ENCODE data around the gene MARK3. TPM values are rescaled to one million over a fixed set of nuclear protein-coding genes. Genes with fewer than 3 reads are reported as not detected.
A peak's percentile ranks its signal among the peaks of the same experiment; 100 is the strongest.

Gene MARK3
- polyA plus RNA-seq, 1 experiment = 109 TPM

DNA sequence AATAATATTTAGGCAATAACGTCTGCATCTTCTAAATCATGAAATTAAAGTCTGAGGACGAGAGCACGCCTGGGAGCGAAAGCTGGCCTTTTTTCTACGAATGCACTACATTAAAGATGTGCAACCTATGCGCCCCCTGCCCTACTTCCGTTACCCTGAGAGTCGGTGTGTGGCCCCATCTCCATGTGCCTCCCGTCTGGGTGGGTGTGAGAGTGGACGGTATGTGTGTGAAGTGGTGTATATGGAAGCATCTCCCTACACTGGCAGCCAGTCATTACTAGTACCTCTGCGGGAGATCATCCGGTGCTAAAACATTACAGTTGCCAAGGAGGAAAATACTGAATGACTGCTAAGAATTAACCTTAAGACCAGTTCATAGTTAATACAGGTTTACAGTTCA is 118.1 kb downstream of the MARK3 start:
- Histone ChIP-seq H3K9me3 (ENCODE audit: control insufficient read depth, insufficient read depth, low read length) (no peaks in the 10 kb centered on the region), H3K27ac (ENCODE audit: low read depth, low read length) (no peak overlapping the region), H3K4me3 (ENCODE audit: low read depth, low read length) (no peak overlapping the region), H3K27me3 (ENCODE audit: control insufficient read depth, insufficient read depth, low read length) (no peaks in the 10 kb centered on the region)
- no peak for DNase-seq (ENCODE audit: low read depth, low spot score)
- CTCF ChIA-PET = interaction anchor here (0.9 to 3.0 kb wide), 3 partner anchors 15 to 44 kb away, joined by 3 to 11 read pairs (median 3); no protein-coding TSS in a partner anchor
- POLR2A ChIA-PET = no interaction called here
- TF ChIP-seq, protein P1, sequence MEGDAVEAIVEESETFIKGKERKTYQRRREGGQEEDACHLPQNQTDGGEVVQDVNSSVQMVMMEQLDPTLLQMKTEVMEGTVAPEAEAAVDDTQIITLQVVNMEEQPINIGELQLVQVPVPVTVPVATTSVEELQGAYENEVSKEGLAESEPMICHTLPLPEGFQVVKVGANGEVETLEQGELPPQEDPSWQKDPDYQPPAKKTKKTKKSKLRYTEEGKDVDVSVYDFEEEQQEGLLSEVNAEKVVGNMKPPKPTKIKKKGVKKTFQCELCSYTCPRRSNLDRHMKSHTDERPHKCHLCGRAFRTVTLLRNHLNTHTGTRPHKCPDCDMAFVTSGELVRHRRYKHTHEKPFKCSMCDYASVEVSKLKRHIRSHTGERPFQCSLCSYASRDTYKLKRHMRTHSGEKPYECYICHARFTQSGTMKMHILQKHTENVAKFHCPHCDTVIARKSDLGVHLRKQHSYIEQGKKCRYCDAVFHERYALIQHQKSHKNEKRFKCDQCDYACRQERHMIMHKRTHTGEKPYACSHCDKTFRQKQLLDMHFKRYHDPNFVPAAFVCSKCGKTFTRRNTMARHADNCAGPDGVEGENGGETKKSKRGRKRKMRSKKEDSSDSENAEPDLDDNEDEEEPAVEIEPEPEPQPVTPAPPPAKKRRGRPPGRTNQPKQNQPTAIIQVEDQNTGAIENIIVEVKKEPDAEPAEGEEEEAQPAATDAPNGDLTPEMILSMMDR (IDR thresholded peaks at IDR 0.05; ENCODE audit: low read depth, low read length) = no peak

DNA sequence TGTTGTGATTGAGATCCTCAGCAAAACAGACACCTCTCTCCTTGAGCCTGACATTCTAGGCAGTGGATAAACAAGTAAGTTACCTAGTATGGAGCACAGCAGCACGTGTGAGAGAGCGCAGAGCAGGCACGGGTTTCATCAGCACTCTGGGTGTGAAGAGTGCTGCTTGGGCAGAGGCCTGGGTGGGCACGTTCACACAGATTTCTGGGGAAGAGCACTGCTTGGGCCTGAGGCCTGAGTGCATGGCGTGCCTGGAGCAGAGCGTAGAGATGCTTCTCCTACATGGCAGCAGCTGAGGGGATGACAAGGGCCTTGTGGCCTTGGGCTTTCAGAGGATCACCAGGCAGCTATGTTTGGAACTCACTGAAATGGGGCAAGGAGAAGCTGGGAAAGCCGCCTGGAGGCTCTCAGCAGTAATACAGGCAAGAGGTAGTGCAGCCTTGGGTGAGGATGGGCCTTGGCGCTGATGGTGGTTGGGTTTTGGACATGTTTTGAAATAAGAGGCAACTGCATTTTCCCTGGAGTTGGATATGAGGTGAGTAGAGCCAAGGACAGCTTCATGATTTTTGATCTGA is 119.9 kb downstream of the MARK3 start:
- TF ChIP-seq, protein P1 (IDR thresholded peaks at IDR 0.05; ENCODE audit: low read depth, low read length) = 0 out of 2 replicates have a peak, but pooled peaks have one; percentile 11
- Histone ChIP-seq H3K27ac (ENCODE audit: low read depth, low read length) (no peak overlapping the region), H3K4me3 (ENCODE audit: low read depth, low read length) (no peak overlapping the region), H3K9me3 (ENCODE audit: control insufficient read depth, insufficient read depth, low read length) (no peaks in the 10 kb centered on the region), H3K27me3 (ENCODE audit: control insufficient read depth, insufficient read depth, low read length) (no peaks in the 10 kb centered on the region)
- no peak for DNase-seq (ENCODE audit: low read depth, low spot score)
- ChIA-PET CTCF (interaction anchor here (0.7 to 3.0 kb wide), 3 partner anchors 13 to 114 kb away, joined by 3 to 11 read pairs (median 11); no protein-coding TSS in a partner anchor), POLR2A (no interaction called here)

DNA sequence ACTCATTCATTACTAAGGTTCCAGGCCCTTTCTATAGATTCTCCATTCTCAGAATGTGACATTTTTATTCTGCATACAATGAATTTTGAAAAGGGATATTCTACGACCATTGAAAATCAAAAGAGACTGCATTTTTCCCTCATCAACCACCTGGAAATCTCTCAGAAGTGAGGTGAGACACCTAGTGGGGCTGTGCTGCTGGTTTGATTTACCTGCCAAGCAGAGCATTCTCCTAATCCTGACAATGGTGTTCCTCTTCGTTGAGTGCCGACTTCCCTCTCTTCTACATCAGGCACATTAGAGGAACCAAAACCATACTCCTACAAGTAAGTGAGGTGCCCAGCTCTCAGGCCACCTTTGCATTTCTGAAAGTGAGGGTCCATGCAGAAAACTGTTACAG is 122.5 kb downstream of the MARK3 start:
- H3K27me3 ChIP-seq (ENCODE audit: control insufficient read depth, insufficient read depth, low read length) = no peaks in the 10 kb centered on the region
- H3K27ac ChIP-seq (ENCODE audit: low read depth, low read length) = no peak overlapping the region
- TF ChIP-seq, protein P1 (IDR thresholded peaks at IDR 0.05; ENCODE audit: low read depth, low read length) = no peak
- no peaks in the 10 kb centered on the region for H3K9me3 ChIP-seq (ENCODE audit: control insufficient read depth, insufficient read depth, low read length)
- H3K4me3 ChIP-seq (ENCODE audit: low read depth, low read length) = no peak overlapping the region
- ChIA-PET POLR2A (no interaction called here), CTCF (interaction anchor here (0.6 kb wide), 1 partner anchor 149 kb away, joined by 3 read pairs; no protein-coding TSS in a partner anchor)
- DNase-seq (ENCODE audit: low read depth, low spot score) = no peak

DNA sequence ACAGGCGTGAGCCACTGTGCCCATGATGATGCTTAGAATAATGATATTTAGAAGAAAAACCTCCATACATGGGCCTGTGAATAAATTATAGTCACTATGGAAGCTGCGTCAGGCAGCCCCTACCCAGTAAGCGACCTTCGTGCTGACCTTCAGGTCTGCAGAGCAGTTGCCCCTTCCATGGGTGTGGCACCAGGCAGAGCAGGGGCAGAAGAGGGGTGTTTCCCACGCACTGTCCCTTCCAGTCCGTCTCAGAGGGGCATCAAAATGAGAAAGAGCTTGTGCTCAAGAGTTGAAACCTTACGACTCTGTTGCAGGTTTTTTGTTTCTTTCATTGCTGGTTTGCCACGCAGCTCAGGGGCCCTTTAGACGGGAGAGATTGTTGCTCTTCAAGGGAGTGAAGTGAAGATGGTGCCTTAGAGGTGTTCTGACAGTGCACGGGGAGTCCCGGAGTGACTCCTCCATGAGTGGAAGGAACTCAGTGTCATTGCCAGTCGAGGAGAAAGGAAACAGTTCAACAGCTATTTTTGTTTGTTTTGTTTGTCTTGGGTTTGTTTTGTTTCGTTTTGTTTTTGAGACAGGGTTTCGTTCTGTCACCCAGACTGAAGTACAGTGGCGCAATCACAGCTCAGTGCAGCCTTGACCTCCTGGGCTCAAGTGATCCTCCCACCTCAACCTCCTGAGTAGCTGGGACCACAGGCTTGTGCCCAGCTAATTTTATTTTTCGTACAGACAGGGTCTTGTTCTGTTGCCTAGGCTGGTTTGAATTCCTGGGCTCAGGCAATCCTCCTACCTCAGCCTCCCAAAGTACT is 123.5 kb downstream of the MARK3 start:
- H3K9me3 ChIP-seq (ENCODE audit: control insufficient read depth, insufficient read depth, low read length) = no peaks in the 10 kb centered on the region
- TF ChIP-seq, protein P1 (IDR thresholded peaks at IDR 0.05; ENCODE audit: low read depth, low read length) = no peak
- H3K4me3 ChIP-seq (ENCODE audit: low read depth, low read length) = no peak overlapping the region
- ChIA-PET POLR2A (no interaction called here), CTCF (interaction anchor here (0.9 kb wide), 3 partner anchors 8 to 38 kb away, joined by 3 to 5 read pairs (median 3); no protein-coding TSS in a partner anchor)
- no peak overlapping the region for H3K27ac ChIP-seq (ENCODE audit: low read depth, low read length)
- no peak for DNase-seq (ENCODE audit: low read depth, low spot score)
- no peaks in the 10 kb centered on the region for H3K27me3 ChIP-seq (ENCODE audit: control insufficient read depth, insufficient read depth, low read length)

Measured in AG04450 (cell line).